A549 (cell line): ENCODE measurements around the gene CD300E. TPM values are rescaled to one million over a fixed set of nuclear protein-coding genes. Genes with fewer than 3 reads are reported as not detected.

Experiments
- ATAC-seq, 2 experiments: fragments of 200-7000 bp in 1 of 2; fragments of >200 bp in 1 of 2; cut with Nextera tagmentation in 1 of 2; cut with Tn5 transposase in 1 of 2; 3 replicates each; pipeline versions ENCODE4 v1.8.0 to v1.9.1; 2018 to 2020; ENCODE audit warnings: mild to moderate bottlenecking in 1 of 2, moderate library complexity in 1 of 2
- CTCF ChIA-PET: fragments of 300-600 bp; sonication (Branson Sonifier 250); formaldehyde crosslinking; extraction: SDS; loops from one replicate; lab custom pipeline; 2021; ENCODE audit warnings: antibody characterized with exemption, inconsistent platforms; lab: Yijun Ruan, JAX
- POLR2A ChIA-PET: fragments of 350-600 bp; formaldehyde crosslinking; extraction: SDS; loops from one replicate; lab custom pipeline; 2021; ENCODE audit warnings: antibody characterized with exemption, inconsistent platforms; lab: Yijun Ruan, JAX
- DNase-seq, 2 experiments: peaks; one replicate each; pipeline versions ENCODE4 v3.0.0 to v3.0.0-alpha.2; 2011 to 2016; ENCODE audit warnings: low read depth in 1 of 2, low spot score in 1 of 2
- FAIRE-seq: peaks from 2 replicates; lab custom pipeline; 2011; peaks lifted over from hg19 to GRCh38; lab: Jason Lieb, UNC
- H3K27ac ChIP-seq, 2 experiments: fragments of >200 bp; sonication (Bioruptor Twin); formaldehyde crosslinking; 3 replicates each; pipeline ENCODE4 v1.5.1; 2016 to 2017
- H3K4me1 ChIP-seq: fragments of >200 bp; sonication (Bioruptor Twin); formaldehyde crosslinking; 3 replicates; pipeline ENCODE4 v1.6.1; 2016
- H3K4me2 ChIP-seq: fragments of >200 bp; sonication (Bioruptor Twin); formaldehyde crosslinking; 3 replicates; pipeline ENCODE4 v1.6.1; 2016
- H3K4me3 ChIP-seq: fragments of >200 bp; sonication (Bioruptor Twin); formaldehyde crosslinking; 3 replicates; pipeline ENCODE4 v1.5.1; 2016
- H3K9me3 ChIP-seq: fragments of >200 bp; sonication (Bioruptor Twin); formaldehyde crosslinking; 3 replicates; pipeline ENCODE4 v1.6.1; 2016
- CHD4 ChIP-seq: fragments of 200-600 bp; sonication (generic); IDR thresholded peaks from 2 replicates; pipeline ENCODE4 v1.6.1; 2016; ENCODE audit warnings: antibody characterized with exemption, mild to moderate bottlenecking, borderline replicate concordance
- CTCF ChIP-seq: fragments of >200 bp; sonication (Bioruptor Twin); formaldehyde crosslinking; IDR thresholded peaks from 3 replicates; pipeline ENCODE4 v1.5.1; 2016
- ELK1 ChIP-seq: fragments of 150-350 bp; IDR thresholded peaks from 2 replicates; pipeline ENCODE4 v1.6.1; 2014; ENCODE audit warnings: low read depth, mild to moderate bottlenecking, low read length
- FOSB ChIP-seq: fragments of 250-450 bp; sonication (Bioruptor Pico); IDR thresholded peaks from 2 replicates; pipeline ENCODE4 v1.5.0; 2020; ENCODE audit warnings: mild to moderate bottlenecking, moderate library complexity
- JUN ChIP-seq, 2 experiments: fragments of >200 bp; sonication (Bioruptor Twin); formaldehyde crosslinking; IDR thresholded peaks; 2 replicates in 1 of 2; 3 replicates in 1 of 2; pipeline ENCODE4 v1.6.1; 2016 to 2017
- MAX ChIP-seq: IDR thresholded peaks from 2 replicates; pipeline ENCODE4 v1.6.1; 2012
- NR3C1 ChIP-seq: fragments of >200 bp; sonication (Bioruptor Twin); formaldehyde crosslinking; IDR thresholded peaks from 3 replicates; pipeline ENCODE4 v1.6.1; 2017
- PBX3 ChIP-seq: IDR thresholded peaks from 2 replicates; pipeline ENCODE4 v1.6.1; 2012
- RAD21 ChIP-seq, 2 experiments: fragments of >200 bp in 1 of 2; sonication (Bioruptor Twin) in 1 of 2; formaldehyde crosslinking in 1 of 2; IDR thresholded peaks in 1 of 2; conservative IDR thresholded peaks in 1 of 2; 2 replicates in 1 of 2; 3 replicates in 1 of 2; pipeline ENCODE4 v1.6.1; 2012 to 2018; ENCODE audit warnings: inconsistent platforms in 1 of 2
- RFX5 ChIP-seq: fragments of 450-650 bp; IDR thresholded peaks from 2 replicates; pipeline ENCODE4 v1.7.1; 2014; ENCODE audit warnings: antibody characterized with exemption, mild to moderate bottlenecking, moderate library complexity
- SMC3 ChIP-seq: fragments of >200 bp; sonication (Bioruptor Twin); formaldehyde crosslinking; IDR thresholded peaks from 3 replicates; pipeline ENCODE4 v1.6.1; 2018; ENCODE audit warnings: inconsistent platforms
- SREBF2 ChIP-seq: fragments of 450-650 bp; IDR thresholded peaks from 2 replicates; pipeline ENCODE4 v1.6.1; 2014; ENCODE audit warnings: mild to moderate bottlenecking, moderate library complexity
- WGBS: methylation state at CpG from one replicate; pipeline ENCODE4 v1.1.6; 2017; ENCODE audit errors: missing lambda C conversion rate; 5-methylcytosine and 5-hydroxymethylcytosine counted together
- polyA plus RNA-seq, 4 experiments: library from polyadenylated mRNA; depleted of rRNA in 3 of 4; stranded (reverse); fragments of >200 nt; fragmentation: RNase III in 1 of 4; extraction: RNeasy Plus Mini Kit Qiagen cat#74134 plus additional on column Dnase treatment in 1 of 4; gene quantifications; 2 replicates in 3 of 4; 3 replicates in 1 of 4; pipeline ENCODE4 v1.2.3, GENCODE V29; 2011 to 2017

The CD300E gene
- polyA plus RNA-seq, 2 of the 4 experiments (the other 2 are of a cell fraction): not detected

- TF ChIP-seq FOSB (CRISPR knock-in tag) (no peak), CHD4 (no peak)
- no peak overlapping the region for H3K4me3 ChIP-seq
- peaks cover 12% of the 10 kb centered on the region for H3K4me1 ChIP-seq
- H3K4me2 ChIP-seq: no peak overlapping the region
- ATAC-seq: no peak
- no peak for DNase-seq
- ChIA-PET POLR2A (interaction anchor here (1.2 kb wide), 1 partner anchor 150 kb away, joined by 3 read pairs; no protein-coding TSS in a partner anchor), CTCF (interaction anchor here (0.5 to 15.1 kb wide), 42 partner anchors 8 to 455 kb away, joined by 3 to 142 read pairs (median 6); partner anchors contain the start of genes BTBD17, CD300H, CD300LB and CD300LD)
- FAIRE-seq: no peak
- no peaks in the 10 kb centered on the region for H3K9me3 ChIP-seq
- H3K27ac ChIP-seq: peak overlapping the region; percentile 8 to 26; a peak in 2 of 6 replicates
- 35% methylated on average over 5 of the region's 5 CpGs for WGBS
Observed at GRCh38 chr17:74603746-74604145, 19.8 kb downstream of the CD300E start.

- Histone ChIP-seq H3K4me2 (no peak overlapping the region), H3K27ac (no peak overlapping the region), H3K4me1 (peaks cover 12% of the 10 kb centered on the region), H3K4me3 (no peak overlapping the region), H3K9me3 (no peaks in the 10 kb centered on the region)
- ATAC-seq (no peak), FAIRE-seq (no peak), DNase-seq (no peak)
- ChIA-PET POLR2A (interaction anchor here (1.2 kb wide), 1 partner anchor 149 kb away, joined by 3 read pairs; no protein-coding TSS in a partner anchor), CTCF (interaction anchor here (0.9 to 15.1 kb wide), 56 partner anchors 9 to 302 kb away, joined by 3 to 142 read pairs (median 4); partner anchors contain the start of genes BTBD17, CD300C, CD300H and CD300LD)
- 46% methylated on average over 6 of the region's 6 CpGs for WGBS
- TF ChIP-seq NR3C1 (no peak), MAX (no peak), JUN (IDR thresholded peaks at IDR 0.05) (no peak), RFX5 (no peak), PBX3 (no peak), SREBF2 (no peak)
Observed at GRCh38 chr17:74603037-74603635, 20.4 kb downstream of the CD300E start.

GRCh38 chr17:74601944-74602572 is 21.5 kb downstream of the CD300E start:
- ChIA-PET POLR2A (no interaction called here), CTCF (interaction anchor here (0.6 to 15.1 kb wide), 59 partner anchors 9 to 270 kb away, joined by 3 to 142 read pairs (median 5); partner anchors contain the start of genes BTBD17, CD300C, CD300H and CD300LD)
- Histone ChIP-seq H3K4me2 (peak overlapping the region; percentile 30; the same call in 2 of the 3 replicates), H3K4me3 (no peak overlapping the region), H3K27ac (peak overlapping the region in 1 of 2 experiments; percentile 44; a peak in 2 of 6 replicates), H3K4me1 (peaks cover 12% of the 10 kb centered on the region), H3K9me3 (no peaks in the 10 kb centered on the region; the same call in 2 of the 3 replicates)
- ATAC-seq: peak; percentile 65 to 85; a peak in 4 of 6 replicates
- no peak for TF ChIP-seq MAX
- TF ChIP-seq ELK1: no peak
- TF ChIP-seq CTCF: peak; percentile 96
- TF ChIP-seq SMC3: peak; percentile 77
- peak; percentile 91 to 93 for TF ChIP-seq RAD21 (conservative IDR thresholded peaks at IDR 0.05 in 1 of 2, IDR thresholded peaks at IDR 0.05 in 1 of 2)
- peak; percentile 94 for FAIRE-seq
- peak; percentile 70 to 79 for DNase-seq
- 27% methylated on average over 12 of the region's 12 CpGs for WGBS
